Measurements from ENCODE around the gene SP1. TPM values are rescaled to one million over a fixed set of nuclear protein-coding genes. Genes with fewer than 3 reads are reported as not detected.

SP1 gene
- total and polyA plus RNA-seq, 8 donors: 69.5 to 82.0 (median 78.0) TPM

DNA sequence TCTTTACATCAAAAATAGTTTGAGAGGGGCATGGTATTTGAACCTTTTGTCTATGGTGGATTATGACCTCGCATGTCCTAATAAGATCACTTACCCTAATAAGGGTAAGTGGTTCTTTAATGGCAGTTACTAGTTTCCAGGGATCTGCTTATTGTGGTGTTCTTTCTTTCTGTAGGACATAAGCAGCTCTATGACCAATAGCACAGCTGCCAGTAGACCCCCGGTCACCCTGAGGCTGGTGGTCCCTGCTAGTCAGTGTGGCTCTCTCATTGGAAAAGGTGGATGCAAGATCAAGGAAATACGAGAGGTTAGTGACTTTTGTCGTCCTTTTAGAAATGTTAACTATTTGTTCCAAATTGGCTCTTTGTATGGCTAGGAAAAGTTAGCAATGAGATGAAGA, 79.1 kb downstream of the SP1 start:
- no peak for DNase-seq
- TF ChIP-seq, protein P1, sequence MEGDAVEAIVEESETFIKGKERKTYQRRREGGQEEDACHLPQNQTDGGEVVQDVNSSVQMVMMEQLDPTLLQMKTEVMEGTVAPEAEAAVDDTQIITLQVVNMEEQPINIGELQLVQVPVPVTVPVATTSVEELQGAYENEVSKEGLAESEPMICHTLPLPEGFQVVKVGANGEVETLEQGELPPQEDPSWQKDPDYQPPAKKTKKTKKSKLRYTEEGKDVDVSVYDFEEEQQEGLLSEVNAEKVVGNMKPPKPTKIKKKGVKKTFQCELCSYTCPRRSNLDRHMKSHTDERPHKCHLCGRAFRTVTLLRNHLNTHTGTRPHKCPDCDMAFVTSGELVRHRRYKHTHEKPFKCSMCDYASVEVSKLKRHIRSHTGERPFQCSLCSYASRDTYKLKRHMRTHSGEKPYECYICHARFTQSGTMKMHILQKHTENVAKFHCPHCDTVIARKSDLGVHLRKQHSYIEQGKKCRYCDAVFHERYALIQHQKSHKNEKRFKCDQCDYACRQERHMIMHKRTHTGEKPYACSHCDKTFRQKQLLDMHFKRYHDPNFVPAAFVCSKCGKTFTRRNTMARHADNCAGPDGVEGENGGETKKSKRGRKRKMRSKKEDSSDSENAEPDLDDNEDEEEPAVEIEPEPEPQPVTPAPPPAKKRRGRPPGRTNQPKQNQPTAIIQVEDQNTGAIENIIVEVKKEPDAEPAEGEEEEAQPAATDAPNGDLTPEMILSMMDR (IDR thresholded peaks at IDR 0.05): no peak
- intact Hi-C loops (cut with DNase I): no loop called here
- peaks cover 2 to 25% of the 10 kb centered on the region in 2 donors for H3K4me1 ChIP-seq
- no peak overlapping the region for H3K4me3 ChIP-seq
- no peaks in the 10 kb centered on the region for H3K27me3 ChIP-seq
- no peaks in the 10 kb centered on the region for H3K9me3 ChIP-seq
- ATAC-seq: no peak
- H3K27ac ChIP-seq: no peak overlapping the region
- peaks cover 15 to 100% of the 10 kb centered on the region in 2 donors for H3K36me3 ChIP-seq

DNA sequence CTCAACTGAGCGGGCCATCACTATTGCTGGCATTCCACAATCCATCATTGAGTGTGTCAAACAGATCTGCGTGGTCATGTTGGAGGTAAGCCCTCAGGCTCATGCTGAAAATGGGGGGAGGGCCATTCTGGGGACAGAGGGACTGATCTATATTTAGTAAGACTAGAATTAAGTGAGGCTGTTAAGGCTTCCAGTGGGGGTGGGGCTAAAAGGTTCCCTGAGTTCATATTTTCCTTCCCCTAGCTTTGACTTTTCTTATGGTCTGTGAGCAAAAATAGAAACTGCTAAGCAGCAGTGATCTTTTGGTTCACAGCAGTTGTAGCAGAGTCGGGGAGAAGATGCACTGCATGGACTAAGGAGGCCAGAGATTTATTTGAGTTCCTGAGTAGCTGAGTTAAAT, 81.1 kb downstream of the SP1 start:
- DNase-seq: no peak
- H3K36me3 ChIP-seq: peaks cover 15 to 100% of the 10 kb centered on the region in 2 donors

DNA sequence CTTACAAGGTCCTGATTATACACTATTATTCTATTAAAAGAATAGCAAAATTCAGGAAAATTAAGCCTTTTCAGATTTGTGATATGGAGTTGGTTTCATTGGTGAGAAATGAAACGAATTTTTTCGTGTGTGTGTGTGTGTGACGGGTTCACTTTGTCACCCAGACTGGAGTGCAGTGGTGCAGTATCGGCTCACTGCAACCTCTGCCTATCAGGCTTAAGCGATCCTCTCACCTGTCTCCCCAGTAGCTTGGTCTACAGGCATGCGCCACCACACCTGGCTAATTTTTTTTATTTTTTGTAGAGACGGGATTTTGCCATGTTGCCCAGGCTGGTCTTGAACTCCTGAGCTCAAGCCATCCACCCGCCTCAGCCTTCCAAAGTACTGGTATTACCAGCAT, 81.6 kb downstream of the SP1 start:
- Histone ChIP-seq H3K27ac (no peak overlapping the region), H3K36me3 (peaks cover 14 to 100% of the 10 kb centered on the region in 2 donors), H3K4me1 (peaks cover 0 to 20% of the 10 kb centered on the region in 2 donors), H3K4me3 (no peak overlapping the region), H3K9me3 (no peaks in the 10 kb centered on the region), H3K27me3 (no peaks in the 10 kb centered on the region)
- no peak for DNase-seq
- intact Hi-C loops (cut with DNase I): no loop called here
- TF ChIP-seq, protein P1 (IDR thresholded peaks at IDR 0.05): no peak
- no peak for ATAC-seq

More for the DNA sequence above, 81.1 kb downstream of the SP1 start:
- no peak for ATAC-seq
- Histone ChIP-seq H3K4me3 (no peak overlapping the region), H3K27ac (no peak overlapping the region), H3K27me3 (no peaks in the 10 kb centered on the region), H3K9me3 (no peaks in the 10 kb centered on the region), H3K4me1 (peaks cover 0 to 18% of the 10 kb centered on the region in 2 donors)
- TF ChIP-seq, protein P1 (IDR thresholded peaks at IDR 0.05): no peak
- intact Hi-C loops (cut with DNase I): no loop called here

DNA sequence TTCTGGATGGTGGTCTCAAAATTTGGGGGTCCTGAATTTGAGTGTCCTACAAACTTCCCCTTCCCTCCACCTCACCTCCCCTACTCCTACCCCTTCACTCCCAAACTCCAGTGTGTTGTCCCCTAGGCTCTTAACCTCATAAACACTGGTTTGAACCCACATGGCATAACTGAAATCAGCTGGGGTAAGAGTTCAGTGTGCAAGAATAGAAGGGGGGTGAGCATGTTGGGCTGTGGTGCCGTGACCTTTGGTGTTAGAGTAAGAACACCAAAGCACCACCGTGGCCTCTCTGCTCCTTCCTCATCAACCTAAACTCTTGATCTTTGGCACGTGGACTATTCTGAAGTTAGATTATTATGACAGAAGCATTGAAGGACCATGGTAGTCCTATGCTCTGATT, 83.0 kb downstream of the SP1 start:
- DNase-seq (no peak), ATAC-seq (no peak)
- H3K27ac ChIP-seq: no peak overlapping the region
- peaks cover 0 to 15% of the 10 kb centered on the region in 2 donors for H3K4me1 ChIP-seq
- H3K9me3 ChIP-seq: no peaks in the 10 kb centered on the region
- H3K4me3 ChIP-seq: no peak overlapping the region
- intact Hi-C loops (cut with DNase I): no loop called here
- TF ChIP-seq, protein P1 (IDR thresholded peaks at IDR 0.05): no peak
- H3K27me3 ChIP-seq: no peaks in the 10 kb centered on the region
- peaks cover 11 to 100% of the 10 kb centered on the region in 2 donors for H3K36me3 ChIP-seq

DNA sequence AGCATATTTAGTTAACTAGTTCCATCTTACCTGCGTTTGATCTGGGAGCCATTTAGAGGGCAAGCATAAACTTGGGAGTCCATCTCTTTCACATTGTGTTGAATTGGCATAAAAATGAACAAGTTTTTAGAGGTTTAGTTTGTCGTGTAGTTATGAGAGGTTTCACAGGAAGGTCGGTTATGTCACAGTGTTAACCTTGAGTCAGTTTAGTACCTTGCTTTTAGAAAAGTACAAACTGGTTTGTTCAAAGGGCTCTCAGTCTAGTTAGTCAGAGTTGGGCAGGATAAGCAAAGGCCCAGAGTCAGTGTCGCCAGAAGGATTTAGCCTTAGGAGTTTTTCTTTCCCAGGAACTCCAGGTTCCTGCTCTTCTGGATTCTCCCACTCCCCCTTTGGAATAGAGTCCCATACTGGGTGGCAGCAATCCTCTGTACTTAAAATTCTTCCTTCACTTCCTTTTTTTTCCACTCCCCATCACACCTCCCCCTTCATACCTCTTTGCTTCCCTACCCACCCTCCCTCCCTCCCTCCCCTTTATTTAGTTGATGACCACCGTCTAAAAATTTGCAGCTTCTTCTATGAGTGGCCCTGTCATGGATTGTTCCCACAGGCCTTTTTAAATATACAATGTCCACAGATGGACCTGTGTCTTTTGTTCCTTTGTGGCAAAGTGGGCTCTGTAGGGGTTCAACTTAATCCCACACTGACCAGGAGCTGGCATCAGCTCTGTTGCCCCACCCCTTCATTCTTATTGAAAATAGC, 84.0 kb downstream of the SP1 start:
- Histone ChIP-seq H3K9me3 (no peaks in the 10 kb centered on the region), H3K4me3 (no peak overlapping the region), H3K4me1 (peaks cover 0 to 15% of the 10 kb centered on the region in 2 donors), H3K36me3 (peaks cover 8 to 100% of the 10 kb centered on the region in 2 donors), H3K27me3 (no peaks in the 10 kb centered on the region), H3K27ac (no peak overlapping the region)
- intact Hi-C loops (cut with DNase I): no loop called here
- no peak for ATAC-seq
- TF ChIP-seq, protein P1 (IDR thresholded peaks at IDR 0.05): no peak
- DNase-seq: no peak
